Measurements from ENCODE around the gene MYG1. TPM values are rescaled to one million over a fixed set of nuclear protein-coding genes. Genes with fewer than 3 reads are reported as not detected.

MYG1 gene
- total RNA-seq, 6 experiments from 2014 or later = 17.6 to 27.1 (median 20.8) TPM

- 80% methylated on average over 2 of the region's 5 CpGs for WGBS (ENCODE audit: insufficient coverage, low coverage, low lambda C conversion rate, missing lambda C conversion rate)
- Histone ChIP-seq H3K4me3 (no peak overlapping the region), H3K9me3 (no peaks in the 10 kb centered on the region), H3K27ac (no peak overlapping the region), H3K4me1 (peaks cover 0 to 5% (median 0%) of the 10 kb centered on the region in 4 donors), H3K27me3 (no peaks in the 10 kb centered on the region), H3K36me3 (no peaks in the 10 kb centered on the region)
- ATAC-seq (peak in 3 of 4 donors; percentile 15 to 32 (median 20)), DNase-seq (no peak)
- TF ChIP-seq POLR2A (IDR thresholded peaks at IDR 0.05) (no peak), CTCF (IDR thresholded peaks at IDR 0.05) (no peak)
- intact Hi-C loops (cut with DNase I) = loop anchor here in 1 of 2 donors (2.0 kb wide), 1 partner anchor 68 kb away; no protein-coding TSS in a partner anchor
These were observed 53.8 kb downstream of the MYG1 start for GRCh38 chr12:53353257-53353655.

- TF ChIP-seq POLR2A (IDR thresholded peaks at IDR 0.05) (no peak), CTCF (IDR thresholded peaks at IDR 0.05) (no peak)
- ATAC-seq (no peak), DNase-seq (no peak)
- no peak overlapping the region for H3K27ac ChIP-seq
- H3K27me3 ChIP-seq = no peaks in the 10 kb centered on the region
- no peaks in the 10 kb centered on the region for H3K9me3 ChIP-seq
- no peak overlapping the region for H3K4me3 ChIP-seq
- intact Hi-C loops (cut with DNase I) = loop anchor here in 1 of 2 donors (5.0 kb wide), 1 partner anchor 67 kb away; the partner anchor contains the start of gene AMHR2
- WGBS (ENCODE audit: insufficient coverage, low coverage, low lambda C conversion rate, missing lambda C conversion rate) = 60% methylated on average over 3 of the region's 3 CpGs
- H3K4me1 ChIP-seq = peaks cover 0 to 5% (median 0%) of the 10 kb centered on the region in 4 donors
- no peaks in the 10 kb centered on the region for H3K36me3 ChIP-seq
These were observed 55.6 kb downstream of the MYG1 start for GRCh38 chr12:53355121-53355520.

Other genes starting within 250 kb of the MYG1 start
- gene TNS2, start 249.6 kb upstream of the MYG1 start, total RNA-seq = 100 to 1,000 TPM in 3 of 6 experiments, 10 to 100 TPM in 3; 50.5 to 139 (median 86.9) TPM
- 10 to 100 TPM; 12.3 to 18.2 (median 14.4) TPM for gene SPRYD3, start 220.3 kb upstream of the MYG1 start, total RNA-seq
- 10 to 100 TPM in 2 of 6 experiments, 1 to 10 TPM in 4; 1.7 to 25.4 (median 4.9) TPM for gene IGFBP6, start 202.0 kb upstream of the MYG1 start, total RNA-seq
- gene SOAT2, start 196.2 kb upstream of the MYG1 start, total RNA-seq = 1 to 10 TPM in 3 of 6 experiments, under 1 TPM in 3; 0.62 to 3.4 (median 0.99) TPM
- gene ZNF740, start 119.0 kb upstream of the MYG1 start, total RNA-seq = 10 to 100 TPM in 5 of 6 experiments, 1 to 10 TPM in 1; 5.5 to 24.4 (median 19.2) TPM
- gene CSAD, start 118.8 kb upstream of the MYG1 start, total RNA-seq = 10 to 100 TPM; 20.6 to 54.2 (median 37.1) TPM
- 1 to 10 TPM; 2.9 to 8.0 (median 3.9) TPM for gene ITGB7, start 92.4 kb upstream of the MYG1 start, total RNA-seq
- gene RARG, start 67.5 kb upstream of the MYG1 start, total RNA-seq = 1 to 10 TPM; 1.9 to 2.4 (median 2.1) TPM
- 10 to 100 TPM in 2 of 6 experiments, 1 to 10 TPM in 3, under 1 TPM in 1; 0.04 to 15.0 (median 4.5) TPM for gene ESPL1, start 31.4 kb upstream of the MYG1 start, total RNA-seq
- gene PFDN5, start 4.2 kb upstream of the MYG1 start, total RNA-seq = 100 to 1,000 TPM; 122 to 170 (median 146) TPM
- gene AAAS, start 21.9 kb downstream of the MYG1 start, total RNA-seq = 10 to 100 TPM; 22.0 to 29.1 (median 26.7) TPM
- gene SP7, start 36.7 kb downstream of the MYG1 start, total RNA-seq = not detected
- gene SP1, start 80.5 kb downstream of the MYG1 start, total RNA-seq = 10 to 100 TPM; 20.3 to 29.2 (median 23.9) TPM
- gene AMHR2, start 124.2 kb downstream of the MYG1 start, total RNA-seq = under 1 TPM; 0.09 to 0.74 (median 0.48) TPM
- gene PRR13, start 142.0 kb downstream of the MYG1 start, total RNA-seq = 10 to 100 TPM; 35.9 to 91.2 (median 61.0) TPM
- gene PCBP2, start 152.4 kb downstream of the MYG1 start, total RNA-seq = 100 to 1,000 TPM; 254 to 463 (median 347) TPM
- gene MAP3K12, start 199.8 kb downstream of the MYG1 start, total RNA-seq = 1 to 10 TPM in 4 of 6 experiments, under 1 TPM in 2; 0.68 to 2.9 (median 1.5) TPM
- 10 to 100 TPM; 15.1 to 20.8 (median 17.8) TPM for gene TARBP2, start 201.6 kb downstream of the MYG1 start, total RNA-seq
- gene NPFF, start 207.8 kb downstream of the MYG1 start, total RNA-seq = not detected